Renal cortical epithelial cell (primary cell): ENCODE measurements around the gene HHEX. TPM values are rescaled to one million over a fixed set of nuclear protein-coding genes. Genes with fewer than 3 reads are reported as not detected.
"Not testable (repeated sequence)": the region's sequence is repeated elsewhere in the genome, so short reads cannot be mapped to it uniquely, and the experiment has no call there.

Source experiments
- DNase-seq: peaks from one replicate; pipeline ENCODE4 v3.0.0-alpha.2; 2011; ENCODE audit warnings: low read depth
- total RNA-seq: library from RNA; depleted of rRNA; stranded (reverse); fragments of >200 nt; gene quantifications from 2 replicates; pipeline ENCODE4 v1.2.3, GENCODE V29; 2014

Gene HHEX
- total RNA-seq, 1 donor from 2014 or later: 0.40 TPM

DNA sequence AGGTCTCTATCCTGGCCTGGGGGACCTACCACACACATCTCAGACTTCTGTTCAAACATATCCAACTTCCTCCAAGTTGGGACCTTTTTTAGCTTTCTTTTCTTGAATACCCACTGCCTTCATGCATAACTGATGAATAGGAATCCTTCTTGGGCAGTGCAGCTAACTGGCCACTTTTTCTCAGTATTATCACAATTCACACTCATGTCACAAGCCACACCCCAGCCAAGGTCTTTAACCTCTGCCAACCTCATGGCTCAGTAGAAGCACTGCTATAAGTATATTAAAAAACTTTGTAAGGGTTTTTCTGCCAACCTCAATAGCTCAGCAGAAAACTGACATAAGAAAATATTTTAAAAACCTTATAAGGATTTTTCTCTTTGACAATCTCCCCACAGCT lies 44.5 kb downstream of the HHEX start:
- no peak for DNase-seq

DNA sequence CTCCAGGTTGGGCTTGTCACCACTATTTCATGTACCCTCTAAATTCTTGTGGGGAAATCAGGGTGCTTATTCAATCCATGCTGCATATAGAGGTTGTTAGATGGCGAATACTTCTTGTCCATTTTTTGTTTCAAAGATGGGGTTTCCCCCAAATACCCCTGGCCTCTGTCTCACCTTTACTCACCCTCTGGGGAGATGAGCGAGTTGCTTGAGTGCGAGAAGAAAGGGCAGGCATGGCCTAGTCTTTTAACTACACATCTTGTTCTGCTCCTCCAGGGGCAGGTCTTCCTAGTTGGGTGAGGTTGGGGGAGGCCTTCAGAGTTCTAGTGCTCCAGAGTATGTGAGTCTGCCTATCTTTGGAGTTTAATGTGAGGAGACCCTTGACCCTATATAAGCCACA lies 46.2 kb downstream of the HHEX start:
- no peak for DNase-seq

DNA sequence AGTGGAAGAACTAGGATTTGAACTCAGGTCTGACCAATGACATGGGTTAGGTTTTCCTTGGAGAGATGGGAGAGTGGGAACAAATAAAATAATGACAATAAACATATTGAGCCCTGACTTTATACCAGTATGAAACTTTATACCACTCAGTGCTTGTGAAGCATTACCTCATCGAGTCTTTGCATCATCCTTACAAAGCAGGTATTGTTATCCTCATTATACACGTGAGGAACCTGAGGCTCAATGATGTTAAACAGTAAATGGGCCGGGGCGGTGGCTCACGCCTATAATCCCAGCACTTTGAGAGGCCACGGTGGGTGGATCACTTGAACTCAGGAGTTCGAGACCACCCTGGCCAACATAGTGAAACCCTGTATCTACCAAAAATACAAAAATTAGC lies 47.7 kb downstream of the HHEX start:
- DNase-seq: no peak

DNA sequence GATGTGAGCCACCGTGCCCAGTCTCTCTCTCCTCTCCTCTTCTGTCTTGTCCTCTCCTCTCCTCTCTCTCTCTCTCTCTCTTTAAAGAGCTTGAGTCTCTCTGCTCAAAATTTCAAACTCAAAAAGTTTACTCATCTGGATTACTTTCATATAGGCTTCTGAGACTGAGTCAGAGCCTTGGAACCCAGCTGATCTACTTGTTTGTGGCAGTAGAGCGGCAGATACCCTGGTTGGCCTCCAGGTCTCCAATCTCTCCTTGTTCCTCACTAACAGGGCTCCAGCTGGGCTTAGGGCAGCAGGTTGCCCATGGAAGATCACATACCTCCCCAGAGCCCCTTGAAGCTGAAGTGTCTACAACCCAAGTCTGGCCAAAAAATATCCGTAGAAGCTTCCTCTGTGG lies 51.0 kb downstream of the HHEX start:
- DNase-seq: no peak

DNA sequence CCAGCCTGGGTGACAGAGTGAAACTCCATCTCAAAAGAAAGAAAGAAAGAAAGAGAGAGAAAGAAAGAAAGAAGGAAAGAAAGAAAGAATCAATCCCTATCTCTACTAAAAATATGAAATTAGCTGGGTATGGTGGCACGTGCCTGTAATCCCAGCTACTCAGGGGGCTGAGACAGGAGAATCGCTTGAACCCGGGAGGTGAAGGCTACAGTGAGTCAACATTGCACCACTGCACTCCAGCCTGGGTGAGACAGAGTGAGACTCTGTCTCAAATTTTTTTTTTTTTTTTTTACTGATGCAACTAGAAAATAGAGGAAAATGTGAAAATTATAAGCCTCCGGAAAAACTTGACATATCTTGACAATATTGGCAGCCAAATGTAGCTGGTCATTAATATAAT lies 52.0 kb downstream of the HHEX start:
- DNase-seq: not testable (repeated sequence)

DNA sequence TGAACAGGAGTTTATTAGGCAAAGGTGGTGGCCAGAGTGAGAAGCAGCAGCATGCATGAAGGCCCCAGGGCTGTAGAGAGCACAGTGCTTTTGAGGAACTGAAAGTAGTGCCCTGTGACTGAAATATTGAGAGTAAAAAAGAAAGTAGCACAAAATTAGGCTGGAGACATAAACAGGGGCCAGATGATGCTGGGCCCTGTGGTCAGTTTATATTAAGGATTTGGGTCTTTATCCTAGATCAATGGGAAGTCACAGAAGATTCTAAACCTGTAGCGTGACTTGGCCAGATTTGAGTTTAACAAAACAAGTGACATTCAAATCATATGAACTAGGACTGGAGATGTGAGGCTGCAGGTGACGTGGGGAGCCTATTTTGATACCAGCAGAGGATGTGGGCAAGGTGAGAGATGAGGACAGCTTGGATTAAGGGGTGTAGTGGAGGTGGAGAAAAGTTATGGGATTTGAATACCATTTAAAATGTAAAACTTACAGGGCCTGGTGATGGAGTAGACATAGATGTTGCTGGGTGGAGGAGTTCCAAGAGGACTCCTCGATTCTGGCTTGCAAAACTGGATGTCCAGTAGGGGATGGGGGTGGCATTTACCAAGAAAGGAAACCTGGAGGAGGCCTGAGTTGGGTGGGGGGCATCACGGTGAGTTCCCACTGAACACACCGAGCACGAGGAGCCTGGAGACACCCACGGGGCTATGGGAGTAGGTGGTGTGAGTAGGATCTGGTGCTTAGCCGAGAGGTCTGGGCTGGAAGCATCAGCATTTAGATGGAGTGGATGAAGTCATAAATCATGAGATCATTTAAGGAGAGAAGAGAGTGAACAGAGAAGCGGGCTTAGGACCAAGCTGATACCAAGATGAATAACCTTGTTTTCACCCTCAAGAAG lies 52.8 kb downstream of the HHEX start:
- DNase-seq: no peak

Other genes with a start within 250 kb of the HHEX start
- gene IDE, start 115.9 kb upstream of the HHEX start, total RNA-seq: 37.0 and 46.4 TPM in 2 replicates
- gene KIF11, start 96.8 kb upstream of the HHEX start, total RNA-seq: 3.1 and 14.9 TPM in 2 replicates
- gene EXOC6, start 158.6 kb downstream of the HHEX start, total RNA-seq: 11.0 and 12.5 TPM in 2 replicates